ENCODE measurements around the gene MRPL52. TPM values are rescaled to one million over a fixed set of nuclear protein-coding genes. Genes with fewer than 3 reads are reported as not detected.
"Not testable (repeated sequence)": the region's sequence is repeated elsewhere in the genome, so short reads cannot be mapped to it uniquely, and the experiment has no call there.

MRPL52 gene
- total RNA-seq, 1 experiment from 2014 or later: 134 TPM

DNA sequence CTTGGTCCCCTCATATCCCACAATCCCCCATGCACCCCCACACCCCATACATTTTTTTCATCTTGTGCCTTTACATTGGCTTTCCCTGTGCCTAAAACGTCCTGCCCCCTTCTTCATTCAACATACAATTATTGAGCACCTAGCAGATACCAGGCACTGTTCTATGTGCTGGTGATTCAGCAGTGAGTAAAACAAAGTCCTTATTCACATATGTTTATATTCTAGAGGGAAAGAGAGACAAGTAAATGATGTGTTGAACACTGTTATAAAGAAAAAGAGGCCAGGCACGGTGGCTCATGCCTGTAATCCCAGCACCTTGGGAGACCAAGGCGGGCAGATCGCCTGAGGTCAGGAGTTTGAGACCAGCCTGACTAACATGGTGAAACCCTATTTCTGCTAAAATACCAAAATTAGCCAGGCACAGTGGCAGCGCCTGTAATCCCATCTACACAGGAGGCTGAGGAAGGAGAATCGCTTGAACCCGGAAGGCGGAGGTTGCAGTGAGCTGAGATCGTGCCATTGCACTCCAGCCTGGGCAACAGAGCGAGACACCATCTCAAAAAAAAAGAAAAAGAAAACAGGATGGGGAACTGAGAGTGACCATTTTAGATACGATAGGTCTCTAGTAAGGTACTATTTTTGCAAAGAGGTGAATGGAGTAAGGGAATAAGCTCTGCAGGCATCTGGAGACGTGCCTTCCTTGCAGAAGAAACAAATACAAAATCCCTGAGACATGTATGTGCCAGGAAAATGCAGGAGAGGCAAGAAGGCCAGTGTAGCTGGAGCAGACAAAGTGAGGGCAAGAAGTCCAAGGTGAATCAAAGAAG, 26.6 kb upstream of the MRPL52 start (continued):
- TF ChIP-seq, protein P1, sequence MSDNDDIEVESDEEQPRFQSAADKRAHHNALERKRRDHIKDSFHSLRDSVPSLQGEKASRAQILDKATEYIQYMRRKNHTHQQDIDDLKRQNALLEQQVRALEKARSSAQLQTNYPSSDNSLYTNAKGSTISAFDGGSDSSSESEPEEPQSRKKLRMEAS (IDR thresholded peaks at IDR 0.05): no peak

DNA sequence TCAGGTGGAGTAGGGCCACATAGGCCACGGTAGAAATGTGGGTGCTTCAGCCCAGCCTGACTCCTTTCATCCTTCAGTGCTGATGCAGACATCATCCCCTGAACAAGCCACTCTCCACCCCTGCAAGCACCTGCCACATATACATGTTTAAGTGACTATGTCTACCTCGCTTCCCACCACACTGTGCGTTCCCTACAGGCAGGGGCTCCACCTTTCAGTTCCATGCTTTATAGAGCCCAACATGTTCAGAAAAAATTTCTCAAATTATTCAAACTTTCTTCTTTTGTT, 26.1 kb upstream of the MRPL52 start:
- ChIA-PET POLR2A (no interaction called here), CTCF (no interaction called here), RAD21 (ENCODE audit: low non-redundant PET in 1 of 2, low total read pairs in 2 of 2, uncharacterized antibody in 2 of 2, unreplicated experiment in 2 of 2) (no interaction called here)
- H3K27me3 ChIP-seq (ENCODE audit: insufficient read depth, low read length): no peaks in the 10 kb centered on the region
- no peak overlapping the region for H3K9ac ChIP-seq (ENCODE audit: low read length)
- H2AFZ ChIP-seq (ENCODE audit: low read depth, low read length, poor library complexity, severe bottlenecking): no peak overlapping the region
- TF ChIP-seq POLR2A (IDR thresholded peaks at IDR 0.05; ENCODE audit: borderline replicate concordance, extremely low read depth, insufficient read depth, insufficient read length) (no peak), RAD21 (IDR thresholded peaks at IDR 0.05; ENCODE audit: low read depth) (no peak), JUND (IDR thresholded peaks at IDR 0.05) (no peak), EZH2 (IDR thresholded peaks at IDR 0.05) (no peak)
- no peak for DNase-seq (ENCODE audit: low read depth, low spot score)
- no peak for ATAC-seq
- no peaks in the 10 kb centered on the region for H3K36me3 ChIP-seq (ENCODE audit: control insufficient read depth in 1 of 2, insufficient read depth in 2 of 2, low read length in 2 of 2)
- BruUV-seq (replicated peaks): no TSS peak
- no peak overlapping the region for H3K27ac ChIP-seq (ENCODE audit: low read depth, low read length)
- peaks cover 4 to 11% of the 10 kb centered on the region in 2 experiments; a peak in 3 of 4 replicates for H3K4me1 ChIP-seq (ENCODE audit: control insufficient read depth in 1 of 2, insufficient read depth in 2 of 2, low read length in 2 of 2)
- no peaks in the 10 kb centered on the region for H3K9me3 ChIP-seq (ENCODE audit: control insufficient read depth in 1 of 2, insufficient read depth in 1 of 2, low read depth in 1 of 2, low read length in 2 of 2)
- no peaks in the 10 kb centered on the region for H3K9me2 ChIP-seq (ENCODE audit: insufficient read depth)
- intact Hi-C loops (cut with micrococcal nuclease): no loop called here
- no peaks in the 10 kb centered on the region for H3K79me2 ChIP-seq (ENCODE audit: insufficient read depth, low read length)
- no peak overlapping the region for H3K4me2 ChIP-seq (ENCODE audit: low read length)
- no peak overlapping the region for H3K4me3 ChIP-seq (replicated peaks in 1 of 2; ENCODE audit: low read depth in 1 of 2, low read length in 2 of 2)
- no peaks in the 10 kb centered on the region for H4K20me1 ChIP-seq (ENCODE audit: insufficient read depth)

DNA sequence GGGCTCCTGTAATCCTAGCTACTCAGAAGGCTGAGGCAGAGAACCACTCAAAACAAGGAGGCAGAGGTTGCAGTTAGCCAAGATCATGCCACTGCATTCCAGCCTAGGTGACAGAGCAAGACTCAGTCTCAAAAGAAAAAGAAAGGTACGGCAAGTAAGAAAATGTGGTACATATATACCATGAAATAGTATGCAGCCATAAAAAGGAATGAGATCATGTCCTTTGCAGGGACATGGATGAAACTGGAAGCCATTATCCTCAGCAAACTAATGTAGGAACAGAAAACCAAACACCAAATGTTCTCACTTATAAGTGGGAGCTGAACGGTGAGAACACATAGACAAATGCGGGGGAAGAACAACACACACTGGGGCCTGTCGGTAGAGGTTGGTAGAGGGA, 24.5 kb upstream of the MRPL52 start:
- H2AFZ ChIP-seq (ENCODE audit: low read depth, low read length, poor library complexity, severe bottlenecking); ATAC-seq; H3K79me2 ChIP-seq (ENCODE audit: insufficient read depth, low read length); DNase-seq (ENCODE audit: low read depth, low spot score); H3K27me3 ChIP-seq (ENCODE audit: insufficient read depth, low read length); H3K27ac ChIP-seq (ENCODE audit: low read depth, low read length); intact Hi-C loops (cut with micrococcal nuclease); H4K20me1 ChIP-seq (ENCODE audit: insufficient read depth); H3K9me3 ChIP-seq (ENCODE audit: control insufficient read depth in 1 of 2, insufficient read depth in 1 of 2, low read depth in 1 of 2, low read length in 2 of 2); H3K9ac ChIP-seq (ENCODE audit: low read length); H3K36me3 ChIP-seq (ENCODE audit: control insufficient read depth in 1 of 2, insufficient read depth in 2 of 2, low read length in 2 of 2); POLR2A ChIA-PET; BruUV-seq (replicated peaks); RAD21 ChIA-PET (ENCODE audit: low non-redundant PET in 1 of 2, low total read pairs in 2 of 2, uncharacterized antibody in 2 of 2, unreplicated experiment in 2 of 2); H3K4me3 ChIP-seq (replicated peaks in 1 of 2; ENCODE audit: low read depth in 1 of 2, low read length in 2 of 2); H3K9me2 ChIP-seq (ENCODE audit: insufficient read depth); H3K4me2 ChIP-seq (ENCODE audit: low read length): not testable (repeated sequence)
- H3K4me1 ChIP-seq (ENCODE audit: control insufficient read depth in 1 of 2, insufficient read depth in 2 of 2, low read length in 2 of 2): peaks cover 4 to 11% of the 10 kb centered on the region in 2 experiments; a peak in 3 of 4 replicates
- CTCF ChIA-PET: interaction anchor here (1.2 kb wide), 1 partner anchor 246 kb away, joined by 3 read pairs; no protein-coding TSS in a partner anchor
